Mucosa of stomach (tissue), 1 donor: Measurements from ENCODE around the gene MYO3B.

Experiments used
- H3K27me3 ChIP-seq: one replicate; pipeline ENCODE4 v1.7.0; 2013; ENCODE audit warnings: mild to moderate bottlenecking, low read length; ENCODE audit not compliant: control insufficient read depth, insufficient read depth
- H3K36me3 ChIP-seq: one replicate; pipeline ENCODE4 v1.7.0; 2013; ENCODE audit warnings: low read length; ENCODE audit not compliant: control insufficient read depth, insufficient read depth
- H3K4me1 ChIP-seq: one replicate; pipeline ENCODE4 v1.7.0; 2013; ENCODE audit warnings: mild to moderate bottlenecking, low read length; ENCODE audit not compliant: control insufficient read depth, insufficient read depth
- H3K4me3 ChIP-seq: one replicate; pipeline ENCODE4 v1.7.0; 2013; ENCODE audit warnings: low read length
- H3K9ac ChIP-seq: one replicate; pipeline ENCODE4 v1.7.0; 2013; ENCODE audit warnings: mild to moderate bottlenecking, low read length, moderate library complexity
- H3K9me3 ChIP-seq: one replicate; pipeline ENCODE4 v1.7.0; 2013; ENCODE audit warnings: mild to moderate bottlenecking, low read length, moderate library complexity; ENCODE audit not compliant: control insufficient read depth
- donor health status: Pancreatic carcinoma.

Gene MYO3B

DNA sequence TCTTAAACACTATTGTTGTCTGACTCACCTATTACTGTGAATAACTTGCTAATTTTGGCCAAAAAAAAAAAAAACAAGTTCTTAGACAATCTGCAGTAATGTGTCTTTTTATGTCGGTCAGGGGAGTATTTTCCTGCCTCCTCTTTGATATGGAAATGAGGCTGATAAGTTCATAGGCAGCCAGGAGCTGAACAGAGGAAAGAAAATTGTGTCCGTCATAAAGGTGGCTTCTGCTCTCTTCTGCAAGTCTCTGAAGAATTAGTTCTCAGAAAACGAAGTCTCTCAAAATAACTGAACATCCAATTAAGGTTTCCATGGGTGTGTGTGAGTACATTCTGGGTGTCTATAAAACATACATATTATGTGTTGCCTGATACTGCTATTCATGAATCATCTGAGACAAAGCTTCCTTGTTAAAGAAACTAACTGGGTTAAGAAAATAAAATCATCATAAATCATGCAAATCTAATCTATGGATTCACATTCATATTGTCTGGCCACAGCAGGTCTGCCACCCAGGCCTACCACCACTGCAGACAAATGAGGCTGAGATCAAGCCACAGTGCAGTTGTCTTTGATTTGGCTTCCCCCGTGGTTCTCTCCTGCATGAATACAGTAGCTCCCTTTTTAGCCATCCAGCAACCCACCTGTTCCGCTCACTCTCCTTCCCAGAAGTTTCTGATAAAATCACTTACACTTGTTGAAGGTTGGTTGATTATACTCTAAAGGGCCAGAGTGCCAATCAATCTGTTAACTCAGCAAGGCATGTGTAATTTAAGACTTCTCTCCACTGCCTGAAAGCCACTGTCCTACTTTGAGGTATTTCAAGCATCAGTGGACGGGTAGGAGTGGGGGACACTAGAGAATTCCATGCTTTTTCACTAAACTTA lies 517.8 kb downstream of the MYO3B start:
- no peaks in the 10 kb centered on the region for H3K27me3 ChIP-seq
- peaks cover 4% of the 10 kb centered on the region for H3K4me1 ChIP-seq
- H3K9ac ChIP-seq = no peak overlapping the region
- H3K4me3 ChIP-seq = no peak overlapping the region
- H3K36me3 ChIP-seq = no peaks in the 10 kb centered on the region
- no peaks in the 10 kb centered on the region for H3K9me3 ChIP-seq

DNA sequence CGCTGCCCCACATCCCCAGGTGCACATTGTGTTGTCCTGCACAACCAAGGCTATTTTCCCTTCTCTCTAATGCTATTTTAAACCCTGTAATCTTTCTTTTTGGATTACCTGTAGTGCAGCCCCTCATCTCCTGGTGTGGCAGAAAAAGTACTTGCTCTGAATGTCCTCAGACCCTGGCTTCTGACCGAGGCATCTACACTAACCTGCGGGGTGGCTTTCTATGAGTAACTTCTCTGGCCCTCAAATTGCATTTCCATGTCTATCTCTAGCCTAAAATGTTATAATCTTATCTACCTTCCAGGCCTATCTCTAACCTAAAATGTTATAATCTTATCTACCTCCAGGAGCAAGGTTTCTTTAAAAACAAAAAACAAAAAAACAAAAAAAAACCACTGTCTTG lies 519.0 kb downstream of the MYO3B start:
- Histone ChIP-seq H3K9ac (no peak overlapping the region), H3K36me3 (no peaks in the 10 kb centered on the region), H3K4me1 (peaks cover 4% of the 10 kb centered on the region), H3K9me3 (no peaks in the 10 kb centered on the region), H3K27me3 (no peaks in the 10 kb centered on the region), H3K4me3 (no peak overlapping the region)

DNA sequence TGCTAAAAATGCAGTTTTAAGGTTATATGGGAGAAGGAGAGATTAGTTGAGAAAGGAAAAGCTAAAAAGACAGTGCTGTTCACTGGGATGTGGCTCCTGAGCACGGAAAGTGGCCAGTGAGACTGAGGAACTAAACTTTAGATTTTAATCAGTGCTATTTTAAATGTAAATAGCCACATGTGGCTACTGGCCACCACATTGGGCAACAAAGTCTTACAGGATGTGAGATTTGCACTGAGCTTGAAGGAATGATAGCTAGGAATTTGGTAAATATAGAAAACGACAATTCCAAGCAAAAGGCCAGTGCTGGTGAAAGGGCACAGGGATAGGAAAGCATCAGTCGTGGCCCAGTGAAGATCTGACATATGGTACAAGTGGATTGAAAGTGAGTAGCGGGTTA lies 523.1 kb downstream of the MYO3B start:
- no peak overlapping the region for H3K4me3 ChIP-seq
- H3K4me1 ChIP-seq = peaks cover 2% of the 10 kb centered on the region
- H3K9me3 ChIP-seq = no peaks in the 10 kb centered on the region
- H3K27me3 ChIP-seq = no peaks in the 10 kb centered on the region
- H3K9ac ChIP-seq = no peak overlapping the region
- H3K36me3 ChIP-seq = no peaks in the 10 kb centered on the region

DNA sequence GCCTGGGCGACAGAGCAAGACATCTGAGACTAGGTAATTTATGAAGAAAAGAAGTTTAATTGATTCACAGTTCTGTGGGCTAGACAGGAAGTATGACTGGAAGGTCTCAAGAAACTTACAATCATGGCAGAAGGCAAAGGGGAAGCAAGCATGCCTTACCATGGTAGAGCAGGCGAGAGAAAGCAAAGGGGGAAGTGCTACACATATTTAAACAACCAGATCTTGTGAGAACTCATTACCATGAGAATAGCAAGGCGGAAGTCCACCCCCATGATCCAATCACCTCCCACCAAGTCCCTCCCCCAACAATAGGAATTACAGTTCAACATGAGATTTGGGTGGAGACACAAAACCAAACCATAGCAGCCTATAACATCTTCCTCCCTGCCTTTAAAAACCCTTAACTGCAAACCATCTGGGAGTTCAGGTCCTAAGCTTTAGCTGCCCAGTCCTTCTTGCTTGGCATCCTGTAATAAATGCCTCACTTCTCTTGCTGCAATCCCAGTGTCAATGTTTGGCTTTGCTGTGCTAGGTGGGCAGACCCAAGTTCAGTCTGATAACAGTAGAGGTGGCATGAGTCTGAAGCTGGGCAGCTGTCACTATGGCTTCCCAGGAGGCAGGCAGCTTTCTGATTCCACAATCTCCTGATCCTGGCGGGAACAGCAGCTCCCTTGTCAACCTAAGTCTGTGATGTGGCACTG lies 526.0 kb downstream of the MYO3B start:
- Histone ChIP-seq H3K9me3 (no peaks in the 10 kb centered on the region), H3K9ac (no peak overlapping the region), H3K27me3 (peaks cover 7% of the 10 kb centered on the region), H3K4me3 (no peak overlapping the region), H3K4me1 (no peaks in the 10 kb centered on the region), H3K36me3 (no peaks in the 10 kb centered on the region)
